Lung (tissue), 12 donors: ENCODE data around the gene STX11. TPM values are rescaled to one million over a fixed set of nuclear protein-coding genes. Genes with fewer than 3 reads are reported as not detected.

ENCODE experiments used
- ATAC-seq: fragments of 200-7000 bp; cut with Tn5 transposase; one replicate; pipeline ENCODE4 v1.9.1; 2020; ENCODE audit warnings: moderate number of reproducible peaks; ENCODE audit not compliant: insufficient read depth, low FRiP score
- DNase-seq, 3 donors: peaks; one replicate each; pipeline ENCODE4 v3.0.0-alpha.2; 2013 to 2017
- H3K27ac ChIP-seq, 2 donors: one replicate each; pipeline ENCODE4 v1.5.1; 2013; ENCODE audit warnings: mild to moderate bottlenecking in 2 of 2, moderate library complexity in 2 of 2, control low read depth in 1 of 2, inconsistent platforms in 1 of 2, low read depth in 1 of 2, low read length in 1 of 2
- H3K27me3 ChIP-seq, 3 donors: one replicate each; pipeline ENCODE4 v1.5.1; 2013; ENCODE audit warnings: low read length in 2 of 3; ENCODE audit not compliant: control insufficient read depth in 3 of 3, insufficient read depth in 3 of 3
- H3K36me3 ChIP-seq, 4 donors: one replicate each; pipeline ENCODE4 v1.5.1; 2013; ENCODE audit warnings: low read length in 4 of 4, mild to moderate bottlenecking in 1 of 4, moderate library complexity in 1 of 4; ENCODE audit not compliant: control insufficient read depth in 4 of 4, insufficient read depth in 4 of 4
- H3K4me1 ChIP-seq, 5 donors: one replicate each; pipeline ENCODE4 v1.5.1; 2013; ENCODE audit warnings: low read length in 5 of 5, mild to moderate bottlenecking in 2 of 5, moderate library complexity in 1 of 5; ENCODE audit not compliant: control insufficient read depth in 5 of 5, insufficient read depth in 5 of 5
- H3K4me3 ChIP-seq: one replicate; pipeline ENCODE4 v1.5.1; 2013; ENCODE audit warnings: mild to moderate bottlenecking, control low read depth, moderate library complexity
- H3K9ac ChIP-seq, 2 donors: one replicate each; pipeline ENCODE4 v1.5.1; 2013; ENCODE audit warnings: low read length in 2 of 2, control low read depth in 1 of 2; ENCODE audit not compliant: insufficient read depth in 1 of 2
- H3K9me3 ChIP-seq, 4 donors: one replicate each; pipeline ENCODE4 v1.5.1; 2013; ENCODE audit warnings: low read length in 3 of 4, mild to moderate bottlenecking in 1 of 4, moderate library complexity in 1 of 4; ENCODE audit not compliant: control insufficient read depth in 4 of 4, insufficient read depth in 3 of 4
- CTCF ChIP-seq: IDR thresholded peaks from 2 replicates; pipeline ENCODE4 v1.5.1; 2012; ENCODE audit warnings: mild to moderate bottlenecking; ENCODE audit errors: control extremely low read depth, extremely low read depth
- WGBS, 2 donors: extraction: QIAGEN DNeasy Blood & Tissue Kit; methylation state at CpG; one replicate each; pipeline ENCODE4 v1.1.7; 2013; 5-methylcytosine and 5-hydroxymethylcytosine counted together
- polyA plus RNA-seq, 2 donors: library from polyadenylated mRNA; stranded (reverse); fragments of 200-250 nt; gene quantifications; one replicate each; pipeline ENCODE4 v1.2.1, GENCODE V29; 2013
- total RNA-seq, 2 donors: library from RNA; depleted of rRNA in 1 of 2; stranded (reverse); fragments of >200 nt in 1 of 2; gene quantifications; one replicate each; pipeline ENCODE4 v1.2.1, GENCODE V29; 2014 to 2021
- donor health status: control.
- donor health status: control.
- donor health status: Bipolar disorder and iron deficiency.
- donor health status: healthy.
- donor health status: DM: yes; HTN: yes; CAD: no.

STX11 gene
- total and polyA plus RNA-seq, 4 donors: 10.6 to 62.7 (median 35.7) TPM

DNA sequence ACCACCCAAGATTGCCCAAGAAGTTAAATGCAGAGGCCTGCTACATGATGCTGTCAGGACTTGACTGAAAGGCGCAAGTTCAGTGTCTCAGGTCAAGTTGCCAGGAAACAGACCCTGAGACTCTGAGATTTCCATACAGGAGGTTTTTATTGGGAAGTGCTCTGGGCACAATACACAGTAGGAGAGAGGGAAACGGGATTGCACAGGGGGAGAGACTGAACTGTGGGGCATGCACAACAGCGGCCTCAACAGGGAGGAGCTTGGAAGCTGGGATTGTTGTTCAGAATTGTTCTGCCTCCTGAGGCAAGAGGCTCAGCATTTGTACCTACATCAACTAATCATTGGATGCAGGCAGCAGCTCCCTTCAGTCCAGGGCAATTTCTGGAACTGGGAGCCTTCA, 6.7 kb downstream of the STX11 start:
- TF ChIP-seq CTCF: no peak
- Histone ChIP-seq H3K4me1 (peaks cover 9 to 45% (median 20%) of the 10 kb centered on the region in 5 donors), H3K9ac (no peak overlapping the region), H3K9me3 (no peaks in the 10 kb centered on the region), H3K36me3 (peaks cover 0 to 7% (median 0%) of the 10 kb centered on the region in 4 donors), H3K4me3 (no peak overlapping the region), H3K27ac (peak overlapping the region; percentile 15 to 69), H3K27me3 (no peaks in the 10 kb centered on the region)
- peak in 2 of 3 donors; percentile 18 to 25 for DNase-seq
- WGBS, 2 donors: 83 to 89% methylated on average over 3 of the region's 3 CpGs
- no peak for ATAC-seq

DNA sequence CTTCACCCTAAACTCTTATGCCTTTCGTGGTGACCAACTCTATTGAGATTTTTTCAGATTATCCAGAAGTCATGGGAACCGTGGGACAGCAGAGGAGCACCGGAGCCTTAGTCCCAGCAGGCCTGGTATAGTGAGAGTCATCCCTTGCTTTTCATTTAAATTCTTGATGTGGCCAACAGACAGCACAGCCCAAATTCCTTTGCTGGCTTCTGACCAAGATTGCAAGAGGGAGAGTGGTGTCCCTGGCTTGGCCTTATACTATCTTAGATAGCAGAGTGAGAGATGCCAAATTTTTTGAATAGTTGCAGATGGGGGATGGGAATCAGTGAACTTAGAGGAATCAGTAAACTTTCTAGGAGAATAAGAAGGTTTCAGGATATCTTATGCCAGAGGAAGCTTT, 7.8 kb downstream of the STX11 start:
- DNase-seq (peak; percentile 90 to 94 (median 94)), ATAC-seq (peak; percentile 31)
- Histone ChIP-seq H3K9ac (no peak overlapping the region), H3K27me3 (no peaks in the 10 kb centered on the region), H3K9me3 (no peaks in the 10 kb centered on the region), H3K36me3 (peaks cover 0 to 7% (median 0%) of the 10 kb centered on the region in 4 donors), H3K4me3 (no peak overlapping the region), H3K27ac (no peak overlapping the region), H3K4me1 (peaks cover 9 to 45% (median 20%) of the 10 kb centered on the region in 5 donors)
- WGBS, 2 donors: 52 to 68% methylated on average over 3 of the region's 3 CpGs
- TF ChIP-seq CTCF: no peak

DNA sequence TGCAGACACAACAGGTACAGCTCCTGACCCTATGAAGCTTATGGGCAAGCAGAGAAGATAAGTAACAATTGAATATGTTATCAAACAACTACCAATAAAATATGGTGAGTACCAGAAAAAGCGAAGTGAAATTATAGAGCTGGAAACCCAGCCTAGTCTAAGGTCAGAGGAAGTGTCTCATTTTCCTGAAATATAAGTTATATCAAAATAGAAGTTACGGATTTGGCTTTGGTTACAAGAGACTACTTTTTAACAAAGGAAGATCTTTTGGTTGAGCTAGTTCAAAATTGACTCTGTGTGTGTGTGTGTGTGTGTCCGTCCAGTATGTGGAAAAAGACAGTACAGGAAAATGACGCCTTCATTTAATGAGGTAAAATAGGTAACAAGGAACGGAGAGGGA, 8.9 kb downstream of the STX11 start:
- Histone ChIP-seq H3K27me3 (no peaks in the 10 kb centered on the region), H3K9me3 (no peaks in the 10 kb centered on the region), H3K4me3 (no peak overlapping the region), H3K36me3 (peaks cover 0 to 6% (median 0%) of the 10 kb centered on the region in 4 donors), H3K4me1 (peaks cover 9 to 45% (median 18%) of the 10 kb centered on the region in 5 donors), H3K27ac (no peak overlapping the region), H3K9ac (no peak overlapping the region)
- WGBS, 2 donors: 61 to 64% methylated on average over 5 of the region's 5 CpGs
- peak in 2 of 3 donors; percentile 41 to 47 for DNase-seq
- no peak for TF ChIP-seq CTCF
- no peak for ATAC-seq

DNA sequence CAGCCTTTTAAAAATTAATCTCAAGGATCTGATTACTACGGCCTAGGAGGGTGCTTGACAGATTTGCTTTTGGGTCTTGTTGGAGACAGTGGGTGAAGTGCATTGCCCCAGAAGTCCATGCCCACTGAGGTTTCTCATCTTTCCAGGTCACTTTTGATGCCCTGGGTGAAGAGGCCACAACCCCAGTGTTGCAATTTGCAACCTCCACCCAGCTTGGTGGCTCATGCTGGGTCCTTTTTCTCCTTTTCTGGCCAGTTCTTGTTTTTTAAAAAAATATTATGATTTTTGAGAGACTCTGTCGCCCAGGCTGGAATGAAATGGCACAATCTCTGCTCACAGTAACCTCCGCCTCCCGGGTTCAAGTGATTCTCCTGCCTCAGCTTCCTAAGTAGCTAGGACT, 9.4 kb downstream of the STX11 start:
- ATAC-seq: no peak
- H3K4me1 ChIP-seq: peaks cover 9 to 45% (median 18%) of the 10 kb centered on the region in 5 donors

More for the DNA sequence above, 9.4 kb downstream of the STX11 start:
- DNase-seq: peak in 1 of 3 donors; percentile 21
- Histone ChIP-seq H3K9ac (no peak overlapping the region), H3K36me3 (peaks cover 0 to 6% (median 0%) of the 10 kb centered on the region in 4 donors), H3K27me3 (no peaks in the 10 kb centered on the region), H3K27ac (no peak overlapping the region), H3K4me3 (no peak overlapping the region), H3K9me3 (no peaks in the 10 kb centered on the region)
- TF ChIP-seq CTCF: no peak
- 75 to 76% methylated on average over 4 of the region's 4 CpGs for WGBS, 2 donors
